ENCODE measurements around the gene ARRB1. TPM values are rescaled to one million over a fixed set of nuclear protein-coding genes. Genes with fewer than 3 reads are reported as not detected.

The ARRB1 gene
- total and polyA plus RNA-seq, 10 of the 15 experiments (the other 5 are each of a cell fraction or from before 2014, with no cell fraction given) = 0.39 to 12.9 (median 1.7) TPM

GRCh38 chr11:75301131-75301530 lies 50.3 kb downstream of the ARRB1 start:
- Histone ChIP-seq H2AFZ (ENCODE audit: control insufficient read depth, low read depth, low read length) (no peak overlapping the region), H3K9ac (ENCODE audit: control insufficient read depth, insufficient read depth, low read length) (no peak overlapping the region), H3K9me3 (replicated peaks; ENCODE audit: control insufficient read depth, insufficient read depth, low read length) (no peaks in the 10 kb centered on the region), H3K4me1 (ENCODE audit: control insufficient read depth, insufficient read depth, low read length) (no peaks in the 10 kb centered on the region), H3K4me3 (no peak overlapping the region), H4K20me1 (ENCODE audit: control insufficient read depth, insufficient read depth) (no peaks in the 10 kb centered on the region), H3K79me2 (ENCODE audit: control insufficient read depth, insufficient read depth, low read length) (no peaks in the 10 kb centered on the region), H3K27ac (ENCODE audit: control insufficient read depth, insufficient read depth) (no peak overlapping the region), H3K27me3 (replicated peaks in 1 of 2; ENCODE audit: control insufficient read depth in 2 of 2, insufficient read depth in 2 of 2, low read length in 1 of 2) (no peaks in the 10 kb centered on the region; a peak in 1 of 4 replicates), H3K4me2 (ENCODE audit: control insufficient read depth, insufficient read depth) (no peak overlapping the region), H3K36me3 (ENCODE audit: control insufficient read depth in 2 of 2, insufficient read depth in 2 of 2, low read length in 1 of 2) (no peaks in the 10 kb centered on the region)
- ChIA-PET POLR2A (no interaction called here), RAD21 (ENCODE audit: unreplicated experiment) (no interaction called here), CTCF (no interaction called here), SMC1A (ENCODE audit: uncharacterized antibody, unreplicated experiment) (interaction anchor here (0.7 kb wide), 1 partner anchor 34 kb away, joined by 3 read pairs; no protein-coding TSS in a partner anchor)
- WGBS (ENCODE audit: insufficient coverage, insufficient replicate concordance, low lambda C conversion rate, missing lambda C conversion rate) = 31% methylated on average over 5 of the region's 5 CpGs
- ATAC-seq (no peak), FAIRE-seq (no peak), DNase-seq (ENCODE audit: low read depth, low spot score) (no peak)
- intact Hi-C loops (cut with micrococcal nuclease; ENCODE audit: unreplicated experiment) (no loop called here), in situ Hi-C loops (cut with MboI) (no loop called here)
- TF ChIP-seq, protein P1, sequence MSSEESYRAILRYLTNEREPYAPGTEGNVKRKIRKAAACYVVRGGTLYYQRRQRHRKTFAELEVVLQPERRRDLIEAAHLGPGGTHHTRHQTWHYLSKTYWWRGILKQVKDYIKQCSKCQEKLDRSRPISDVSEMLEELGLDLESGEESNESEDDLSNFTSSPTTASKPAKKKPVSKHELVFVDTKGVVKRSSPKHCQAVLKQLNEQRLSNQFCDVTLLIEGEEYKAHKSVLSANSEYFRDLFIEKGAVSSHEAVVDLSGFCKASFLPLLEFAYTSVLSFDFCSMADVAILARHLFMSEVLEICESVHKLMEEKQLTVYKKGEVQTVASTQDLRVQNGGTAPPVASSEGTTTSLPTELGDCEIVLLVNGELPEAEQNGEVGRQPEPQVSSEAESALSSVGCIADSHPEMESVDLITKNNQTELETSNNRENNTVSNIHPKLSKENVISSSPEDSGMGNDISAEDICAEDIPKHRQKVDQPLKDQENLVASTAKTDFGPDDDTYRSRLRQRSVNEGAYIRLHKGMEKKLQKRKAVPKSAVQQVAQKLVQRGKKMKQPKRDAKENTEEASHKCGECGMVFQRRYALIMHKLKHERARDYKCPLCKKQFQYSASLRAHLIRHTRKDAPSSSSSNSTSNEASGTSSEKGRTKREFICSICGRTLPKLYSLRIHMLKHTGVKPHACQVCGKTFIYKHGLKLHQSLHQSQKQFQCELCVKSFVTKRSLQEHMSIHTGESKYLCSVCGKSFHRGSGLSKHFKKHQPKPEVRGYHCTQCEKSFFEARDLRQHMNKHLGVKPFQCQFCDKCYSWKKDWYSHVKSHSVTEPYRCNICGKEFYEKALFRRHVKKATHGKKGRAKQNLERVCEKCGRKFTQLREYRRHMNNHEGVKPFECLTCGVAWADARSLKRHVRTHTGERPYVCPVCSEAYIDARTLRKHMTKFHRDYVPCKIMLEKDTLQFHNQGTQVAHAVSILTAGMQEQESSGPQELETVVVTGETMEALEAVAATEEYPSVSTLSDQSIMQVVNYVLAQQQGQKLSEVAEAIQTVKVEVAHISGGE (CRISPR knock-in tag; IDR thresholded peaks at IDR 0.05) = no peak
- no peak for TF ChIP-seq RUNX3 (IDR thresholded peaks at IDR 0.05; ENCODE audit: low read length)
- TF ChIP-seq RAD21 (IDR thresholded peaks at IDR 0.05; ENCODE audit: insufficient read depth, low read depth, low read length) = no peak
- no peak for TF ChIP-seq STAT3 (IDR thresholded peaks at IDR 0.05; ENCODE audit: low read depth, low read length)
- TF ChIP-seq NFYB (IDR thresholded peaks at IDR 0.05; ENCODE audit: insufficient read depth, low read depth, low read length) = no peak
- TF ChIP-seq CREB1 (IDR thresholded peaks at IDR 0.05; ENCODE audit: low read depth) = no peak
- BruUV-seq (replicated peaks) = no TSS peak

Measured in GM12878 (cell line).